T-helper 2 cell (primary cell): ENCODE measurements around the gene TAF11L13.
"Not testable (repeated sequence)": the region's sequence is repeated elsewhere in the genome, so short reads cannot be mapped to it uniquely, and the experiment has no call there.

Experiments used
- DNase-seq, 5 experiments: peaks; one replicate each; pipeline versions ENCODE4 v3.0.0 to v3.0.0-alpha.2; 2012 to 2022
- total RNA-seq, 2 donors: gene quantifications; one replicate each; lab custom pipeline; 2026; lab: John Stamatoyannopoulos, UW

Gene TAF11L13
- 0 reads per million in 2 donors for total RNA-seq

- not testable (repeated sequence) for DNase-seq
Observed at GRCh38 chr5:17631788-17632187, at the start of gene TAF11L13. TAF11L13 (plus strand) TSS chr5:17632088.

- DNase-seq, result not testable (repeated sequence)
Observed at GRCh38 chr5:17585658-17586057, 46.2 kb upstream of the TAF11L13 start, which contains the start of gene TAF11L7. TAF11L7 (minus strand) TSS chr5:17585758.

- not testable (repeated sequence) for DNase-seq
Observed at GRCh38 chr5:17590860-17591259, 41.0 kb upstream of the TAF11L13 start, which contains the start of gene TAF11L8. TAF11L8 (minus strand) TSS chr5:17590960.

DNA sequence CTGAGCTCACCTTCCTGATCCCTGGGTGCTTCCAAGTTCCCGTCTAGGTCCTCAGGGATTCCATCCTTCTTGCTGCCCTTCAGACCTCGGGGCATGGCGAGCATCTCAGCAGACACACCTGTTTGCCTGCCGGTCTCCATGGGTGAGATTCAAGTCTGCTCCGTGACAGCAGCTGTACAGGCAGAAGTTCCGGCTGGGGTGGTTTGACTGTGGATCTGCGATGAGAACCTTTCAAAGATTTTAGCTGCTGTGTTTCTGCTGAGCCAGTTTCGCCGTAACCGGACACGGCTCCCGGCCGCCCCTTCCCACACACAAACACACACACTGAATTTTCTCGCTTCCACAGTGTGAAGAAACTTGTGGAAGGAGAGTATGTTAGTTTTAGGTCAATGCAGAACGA lies 37.6 kb upstream of the TAF11L13 start, which contains the start of gene TAF11L9:
TSS of gene TAF11L9 (minus strand) at position 140 of the 400 bp plus-strand sequence.
- DNase-seq, result not testable (repeated sequence)

DNA sequence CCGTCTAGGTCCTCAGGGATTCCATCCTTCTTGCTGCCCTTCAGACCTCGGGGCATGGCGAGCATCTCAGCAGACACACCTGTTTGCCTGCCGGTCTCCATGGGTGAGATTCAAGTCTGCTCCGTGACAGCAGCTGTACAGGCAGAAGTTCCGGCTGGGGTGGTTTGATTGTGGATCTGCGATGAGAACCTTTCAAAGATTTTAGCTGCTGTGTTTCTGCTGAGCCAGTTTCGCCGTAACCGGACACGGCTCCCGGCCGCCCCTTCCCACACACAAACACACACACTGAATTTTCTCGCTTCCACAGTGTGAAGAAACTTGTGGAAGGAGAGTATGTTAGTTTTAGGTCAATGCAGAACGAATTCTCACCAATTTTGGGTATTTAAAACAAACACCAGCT lies 34.2 kb upstream of the TAF11L13 start, which contains the start of gene TAF11L10:
TSS of gene TAF11L10 (minus strand) at position 101 of the 400 bp plus-strand sequence.
- DNase-seq, result not testable (repeated sequence)

- not testable (repeated sequence) for DNase-seq
Observed at GRCh38 chr5:17603880-17604279, 28.0 kb upstream of the TAF11L13 start, which contains the start of gene TAF11L11. TAF11L11 (plus strand) TSS chr5:17604183.

- no peak for DNase-seq
Observed at GRCh38 chr5:17604951-17605350, 26.9 kb upstream of the TAF11L13 start.

DNA sequence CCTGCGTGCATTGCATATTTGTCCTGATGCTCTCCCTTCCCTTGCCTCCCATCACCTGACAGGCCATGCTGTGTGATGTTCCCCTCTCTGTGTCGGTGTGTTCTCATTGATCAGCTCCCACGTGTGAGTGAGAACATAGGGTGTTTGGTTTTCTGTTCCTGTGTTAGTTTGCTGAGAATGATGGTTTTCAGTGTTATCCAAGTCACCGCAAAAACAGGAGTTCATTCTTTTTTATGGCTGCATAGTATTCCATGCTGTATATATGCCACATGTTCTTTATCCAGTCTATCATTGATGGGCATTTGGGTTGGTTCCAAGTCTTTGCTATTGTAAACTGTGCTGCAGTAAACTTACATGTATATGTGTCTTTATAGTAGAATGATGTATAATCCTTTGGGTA lies 24.4 kb upstream of the TAF11L13 start:
- DNase-seq, result not testable (repeated sequence)

- not testable (repeated sequence) for DNase-seq
Observed at GRCh38 chr5:17610092-17610491, 21.8 kb upstream of the TAF11L13 start, which contains the start of gene TAF11L12. TAF11L12 (plus strand) TSS chr5:17610392.

- DNase-seq, result no peak
Observed at GRCh38 chr5:17614872-17615605, 16.8 kb upstream of the TAF11L13 start.

- no peak for DNase-seq
Observed at GRCh38 chr5:17619354-17619753, 12.5 kb upstream of the TAF11L13 start.

GRCh38 chr5:17620627-17621026 lies 11.3 kb upstream of the TAF11L13 start:
- no peak for DNase-seq

GRCh38 chr5:17625686-17626085 lies 6.2 kb upstream of the TAF11L13 start:
- DNase-seq, result no peak

- DNase-seq, result no peak
Observed at GRCh38 chr5:17634160-17634559, 2.3 kb downstream of the TAF11L13 start, which contains the start of gene TAF11L14. TAF11L14 (plus strand) TSS chr5:17634460.

- DNase-seq, result not testable (repeated sequence)
Observed at GRCh38 chr5:17649232-17649631, 17.3 kb downstream of the TAF11L13 start.

DNA sequence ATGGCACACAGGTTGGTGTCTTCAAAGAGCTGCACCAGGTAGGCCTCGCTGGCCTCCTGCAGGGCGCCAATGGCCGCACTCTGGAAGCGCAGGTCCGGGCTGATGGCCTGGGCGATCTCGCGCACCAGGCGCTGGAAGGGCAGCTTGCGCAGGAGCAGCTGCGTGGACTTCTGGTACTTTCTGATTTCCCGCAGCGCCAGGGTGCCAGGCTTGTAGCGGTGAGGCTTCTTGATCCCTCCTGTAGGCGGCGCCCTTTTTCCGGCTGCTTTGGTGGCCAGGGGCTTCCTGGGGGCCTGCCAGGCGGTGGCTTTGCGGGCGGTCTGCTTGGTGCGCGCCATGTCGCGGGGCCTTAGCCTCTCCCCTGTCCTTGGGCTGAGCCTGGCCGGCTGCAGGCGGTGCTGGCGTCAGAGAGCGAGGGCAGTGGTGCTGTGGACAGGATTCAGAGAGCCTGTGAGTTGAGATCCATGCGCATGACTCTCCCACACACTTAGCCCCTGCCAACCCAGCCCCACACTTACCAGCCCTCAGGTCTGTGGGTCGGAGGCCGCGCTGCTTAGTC lies 23.4 kb downstream of the TAF11L13 start:
- not testable (repeated sequence) for DNase-seq

GRCh38 chr5:17655921-17656320 lies 24.0 kb downstream of the TAF11L13 start:
- no peak for DNase-seq

GRCh38 chr5:17663182-17663581 lies 31.3 kb downstream of the TAF11L13 start:
- DNase-seq, result no peak

- DNase-seq, result no peak
Observed at GRCh38 chr5:17665836-17666235, 33.9 kb downstream of the TAF11L13 start.

GRCh38 chr5:17666726-17667235 lies 34.9 kb downstream of the TAF11L13 start:
- DNase-seq, result no peak

DNA sequence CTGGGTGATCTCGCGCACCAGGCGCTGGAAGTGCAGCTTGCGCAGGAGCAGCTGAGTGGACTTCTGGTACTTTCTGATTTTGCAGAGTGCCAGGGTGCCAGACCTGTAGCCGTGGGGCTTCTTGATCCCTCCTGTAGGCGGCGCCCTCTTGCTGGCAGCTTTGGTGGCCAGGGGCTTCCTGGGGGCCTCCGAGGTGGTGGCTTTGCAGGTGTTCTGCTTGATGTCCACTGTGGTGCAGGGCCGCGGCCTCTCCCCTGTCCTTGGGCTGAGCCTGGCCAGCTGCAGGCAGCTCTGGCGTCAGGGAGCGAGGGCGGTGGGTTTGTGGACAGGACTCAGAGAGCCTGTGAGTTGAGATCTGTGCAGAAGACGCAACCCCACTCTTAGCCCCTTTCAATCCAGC lies 38.5 kb downstream of the TAF11L13 start:
- no peak for DNase-seq

GRCh38 chr5:17678751-17679324 lies 47.0 kb downstream of the TAF11L13 start:
- DNase-seq, result no peak

GRCh38 chr5:17679597-17680203 lies 47.8 kb downstream of the TAF11L13 start:
- DNase-seq, result no peak
